Loucy (cell line): ENCODE data around the gene KRT79.

ENCODE experiments used
- H2AFZ ChIP-seq: fragments of 200-600 bp; sonication (generic); 2 replicates; pipeline ENCODE4 v1.6.0; 2016; ENCODE audit warnings: antibody characterized with exemption, mild to moderate bottlenecking, low read length, moderate library complexity
- H3F3A ChIP-seq: fragments of 200-600 bp; 2 replicates; pipeline ENCODE4 v1.6.0; 2016; ENCODE audit warnings: antibody characterized with exemption, low read depth, mild to moderate bottlenecking
- H3K27me3 ChIP-seq: fragments of 200-600 bp; sonication (generic); 2 replicates; pipeline ENCODE4 v1.6.1; 2014; ENCODE audit warnings: low read length, mild to moderate bottlenecking; ENCODE audit not compliant: insufficient read depth, poor library complexity, severe bottlenecking
- H3K36me3 ChIP-seq: fragments of 200-600 bp; sonication (generic); 2 replicates; pipeline ENCODE4 v1.6.1; 2016; ENCODE audit warnings: low read length; ENCODE audit not compliant: insufficient read depth
- H3K4me1 ChIP-seq: fragments of 200-600 bp; sonication (generic); 2 replicates; pipeline ENCODE4 v1.5.1; 2014; ENCODE audit warnings: low read length, mild to moderate bottlenecking; ENCODE audit not compliant: insufficient read depth, poor library complexity, severe bottlenecking
- H3K4me2 ChIP-seq: fragments of 200-600 bp; sonication (generic); 2 replicates; pipeline ENCODE4 v1.6.0; 2014; ENCODE audit warnings: antibody characterized with exemption, low read length, low read depth, mild to moderate bottlenecking; ENCODE audit not compliant: poor library complexity, severe bottlenecking
- H3K4me3 ChIP-seq: fragments of 200-600 bp; sonication (generic); 2 replicates; pipeline ENCODE4 v1.5.1; 2014; ENCODE audit warnings: low read length, mild to moderate bottlenecking, mixed read lengths; ENCODE audit not compliant: poor library complexity, severe bottlenecking
- H3K79me2 ChIP-seq: fragments of 200-600 bp; sonication (generic); 2 replicates; pipeline ENCODE4 v1.6.1; 2014; ENCODE audit warnings: low read length; ENCODE audit not compliant: insufficient read depth
- H3K9ac ChIP-seq: fragments of 200-600 bp; sonication (generic); 2 replicates; pipeline ENCODE4 v1.6.0; 2014; ENCODE audit warnings: mild to moderate bottlenecking, low read depth, low read length, moderate library complexity; ENCODE audit not compliant: poor library complexity, severe bottlenecking
- H3K9me2 ChIP-seq: fragments of 200-600 bp; sonication (generic); replicated peaks from 2 replicates; pipeline ENCODE4 v1.6.1; 2016; ENCODE audit warnings: low read depth, low read length, mixed read lengths
- H3K9me3 ChIP-seq: fragments of 200-600 bp; sonication (generic); 2 replicates; pipeline ENCODE4 v1.6.1; 2014; ENCODE audit warnings: mild to moderate bottlenecking, antibody characterized with exemption, low read length, low read depth; ENCODE audit not compliant: insufficient read depth
- H4K20me1 ChIP-seq: fragments of 200-600 bp; sonication (generic); 2 replicates; pipeline ENCODE4 v1.6.0; 2014; ENCODE audit warnings: antibody characterized with exemption, low read length, mild to moderate bottlenecking; ENCODE audit not compliant: insufficient read depth, poor library complexity, severe bottlenecking
- EZH2phosphoT487 ChIP-seq: fragments of 200-600 bp; IDR thresholded peaks from 2 replicates; pipeline ENCODE4 v1.6.1; 2018; ENCODE audit warnings: antibody characterized with exemption, mild to moderate bottlenecking, moderate library complexity, borderline replicate concordance
- TF ChIP-seq, protein P1 (sequence below): fragments of 200-600 bp; sonication (generic); conservative IDR thresholded peaks from 2 replicates; pipeline ENCODE4 v1.5.1; 2014; ENCODE audit warnings: mild to moderate bottlenecking, antibody characterized with exemption, low read length

The KRT79 gene

DNA sequence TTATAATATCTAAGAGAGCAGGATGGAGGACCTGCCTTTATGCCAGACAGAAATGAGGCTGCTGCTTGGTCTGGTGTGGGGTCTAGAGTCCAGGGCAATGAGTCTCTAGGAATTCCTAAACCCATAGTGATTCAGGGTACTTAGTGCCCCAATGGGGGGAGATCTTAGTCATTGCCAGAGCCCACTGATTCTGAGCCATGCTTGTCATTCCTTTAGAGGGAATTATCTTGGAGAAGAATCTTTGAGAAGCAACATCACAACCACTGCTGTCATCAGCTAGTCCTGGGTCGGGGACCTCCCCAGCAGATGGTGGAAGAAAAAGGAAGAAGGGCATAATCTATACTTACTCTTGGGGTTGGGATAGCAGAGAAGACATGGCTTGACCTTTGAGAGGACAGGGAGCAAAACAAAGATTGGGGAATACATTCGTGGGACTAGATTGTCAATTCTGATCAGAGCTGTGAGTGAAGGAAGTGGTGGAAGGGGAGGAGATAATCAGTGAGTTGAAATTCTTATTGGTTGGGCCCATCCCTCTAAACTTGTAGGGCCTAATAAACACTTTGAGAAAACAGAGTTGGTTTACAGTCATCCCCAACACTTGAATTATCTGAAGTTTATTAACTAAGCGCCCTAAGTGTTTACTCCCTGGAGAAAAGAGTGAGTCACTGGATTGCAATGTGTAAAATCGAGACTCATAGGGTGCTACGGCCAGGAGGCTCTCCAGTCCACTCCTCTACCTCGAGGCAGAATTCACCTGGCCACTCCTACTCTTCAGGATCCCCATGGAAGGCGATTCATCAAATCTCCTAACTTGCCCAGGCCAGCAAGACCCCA lies 35.2 kb downstream of the KRT79 start:
- Histone ChIP-seq H3K9ac (no peak overlapping the region), H3F3A (no peaks in the 10 kb centered on the region), H3K4me2 (no peak overlapping the region), H3K79me2 (no peaks in the 10 kb centered on the region), H3K9me2 (no peaks in the 10 kb centered on the region), H3K4me3 (no peak overlapping the region), H3K4me1 (no peaks in the 10 kb centered on the region), H2AFZ (no peak overlapping the region), H3K27me3 (no peaks in the 10 kb centered on the region), H4K20me1 (no peaks in the 10 kb centered on the region), H3K36me3 (no peaks in the 10 kb centered on the region), H3K9me3 (no peaks in the 10 kb centered on the region)
- no peak for TF ChIP-seq EZH2phosphoT487
- TF ChIP-seq, protein P1, sequence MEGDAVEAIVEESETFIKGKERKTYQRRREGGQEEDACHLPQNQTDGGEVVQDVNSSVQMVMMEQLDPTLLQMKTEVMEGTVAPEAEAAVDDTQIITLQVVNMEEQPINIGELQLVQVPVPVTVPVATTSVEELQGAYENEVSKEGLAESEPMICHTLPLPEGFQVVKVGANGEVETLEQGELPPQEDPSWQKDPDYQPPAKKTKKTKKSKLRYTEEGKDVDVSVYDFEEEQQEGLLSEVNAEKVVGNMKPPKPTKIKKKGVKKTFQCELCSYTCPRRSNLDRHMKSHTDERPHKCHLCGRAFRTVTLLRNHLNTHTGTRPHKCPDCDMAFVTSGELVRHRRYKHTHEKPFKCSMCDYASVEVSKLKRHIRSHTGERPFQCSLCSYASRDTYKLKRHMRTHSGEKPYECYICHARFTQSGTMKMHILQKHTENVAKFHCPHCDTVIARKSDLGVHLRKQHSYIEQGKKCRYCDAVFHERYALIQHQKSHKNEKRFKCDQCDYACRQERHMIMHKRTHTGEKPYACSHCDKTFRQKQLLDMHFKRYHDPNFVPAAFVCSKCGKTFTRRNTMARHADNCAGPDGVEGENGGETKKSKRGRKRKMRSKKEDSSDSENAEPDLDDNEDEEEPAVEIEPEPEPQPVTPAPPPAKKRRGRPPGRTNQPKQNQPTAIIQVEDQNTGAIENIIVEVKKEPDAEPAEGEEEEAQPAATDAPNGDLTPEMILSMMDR: no peak

DNA sequence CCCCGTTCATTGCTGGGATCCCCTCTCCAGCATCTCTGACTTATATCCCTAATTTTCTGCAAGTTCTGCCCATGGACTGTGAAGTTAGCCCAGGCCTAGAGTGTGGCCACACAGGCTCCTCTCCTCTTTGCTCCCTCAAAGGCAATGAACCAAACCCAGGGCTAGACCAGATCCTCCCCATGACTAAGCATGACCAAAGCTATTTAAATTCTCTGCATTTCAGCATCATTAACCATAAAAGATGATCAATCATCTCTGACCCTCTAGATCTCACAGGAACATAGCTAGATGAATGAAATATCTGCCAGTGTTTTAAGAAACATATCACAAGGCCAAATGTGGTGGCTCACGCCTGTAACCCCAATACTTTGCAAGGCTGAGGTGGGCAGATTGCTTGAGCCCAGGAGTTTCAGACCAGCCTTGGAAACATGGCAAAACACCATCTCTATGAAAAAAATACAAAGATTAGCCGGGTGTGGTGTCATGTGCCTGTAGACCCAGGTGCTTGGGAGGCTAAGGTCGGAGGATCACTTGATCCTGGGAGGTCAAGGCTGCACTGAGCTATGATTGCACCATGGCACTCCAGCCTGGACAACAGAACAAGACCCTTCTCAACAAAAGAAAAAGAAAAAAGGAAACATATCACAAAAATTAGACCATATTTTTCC lies 36.0 kb downstream of the KRT79 start:
- no peak overlapping the region for H3K9ac ChIP-seq
- no peaks in the 10 kb centered on the region for H3K79me2 ChIP-seq
- no peaks in the 10 kb centered on the region for H3F3A ChIP-seq
- no peak overlapping the region for H2AFZ ChIP-seq
- no peaks in the 10 kb centered on the region for H3K9me3 ChIP-seq
- no peaks in the 10 kb centered on the region for H4K20me1 ChIP-seq
- H3K4me1 ChIP-seq: no peaks in the 10 kb centered on the region
- H3K9me2 ChIP-seq: no peaks in the 10 kb centered on the region
- no peak overlapping the region for H3K4me2 ChIP-seq
- H3K36me3 ChIP-seq: no peaks in the 10 kb centered on the region
- H3K4me3 ChIP-seq: no peak overlapping the region
- no peaks in the 10 kb centered on the region for H3K27me3 ChIP-seq
- no peak for TF ChIP-seq EZH2phosphoT487
- TF ChIP-seq, protein P1: no peak

DNA sequence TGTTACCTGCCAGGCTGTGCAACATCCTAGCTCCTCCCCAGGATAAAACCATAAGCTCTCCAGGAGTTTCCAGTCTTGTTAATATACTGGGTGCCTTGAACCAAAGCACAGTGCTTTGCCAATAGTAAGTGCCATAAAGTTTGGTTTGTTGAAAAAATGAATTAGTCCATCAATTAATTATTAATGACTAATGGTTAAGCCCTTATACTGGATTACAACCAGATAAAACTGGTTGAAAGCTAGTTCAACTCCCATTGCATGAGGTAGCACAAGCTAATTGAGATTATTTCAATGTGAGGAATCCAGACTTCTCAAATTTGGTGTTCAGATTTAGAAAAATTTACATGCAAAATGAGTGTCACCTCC lies 36.6 kb downstream of the KRT79 start:
- H3K36me3 ChIP-seq: no peaks in the 10 kb centered on the region
- no peaks in the 10 kb centered on the region for H3K4me1 ChIP-seq
- no peaks in the 10 kb centered on the region for H3K27me3 ChIP-seq
- no peaks in the 10 kb centered on the region for H3K9me3 ChIP-seq
- no peak overlapping the region for H3K4me3 ChIP-seq
- H3K9ac ChIP-seq: no peak overlapping the region
- no peak overlapping the region for H3K4me2 ChIP-seq
- no peaks in the 10 kb centered on the region for H3K79me2 ChIP-seq
- no peaks in the 10 kb centered on the region for H4K20me1 ChIP-seq
- H2AFZ ChIP-seq: no peak overlapping the region
- H3K9me2 ChIP-seq: no peaks in the 10 kb centered on the region
- TF ChIP-seq, protein P1: no peak
- no peak for TF ChIP-seq EZH2phosphoT487
- no peaks in the 10 kb centered on the region for H3F3A ChIP-seq
